ENCODE measurements around the gene ADARB2. TPM values are rescaled to one million over a fixed set of nuclear protein-coding genes. Genes with fewer than 3 reads are reported as not detected.

Gene ADARB2
- total and polyA plus RNA-seq, 10 of the 15 experiments (the other 5 are each of a cell fraction or from before 2014, with no cell fraction given), result 0.02 to 4.1 (median 0.76) TPM

DNA sequence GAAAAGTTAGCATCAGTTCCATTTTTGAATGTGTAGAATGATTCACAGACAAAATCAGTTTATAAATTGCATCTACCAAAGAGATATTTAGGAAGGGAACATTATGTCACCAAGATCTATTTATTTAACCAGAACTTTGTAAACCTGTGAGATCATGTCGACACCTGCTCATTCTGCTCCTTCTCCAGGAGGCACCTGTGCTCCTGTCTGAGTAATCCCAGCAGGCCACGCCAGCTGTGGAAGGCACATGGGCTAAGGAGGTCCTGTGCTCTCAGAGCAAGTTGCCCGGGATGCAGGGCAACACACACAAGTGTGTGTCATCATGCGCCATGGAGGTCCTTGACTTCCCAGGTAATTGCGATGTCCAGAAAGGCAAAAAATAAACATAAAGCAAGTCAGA, 45.5 kb upstream of the ADARB2 start (continued):
- TF ChIP-seq PRDM15 (CRISPR knock-in tag; IDR thresholded peaks at IDR 0.05) (no peak), STAT3 (IDR thresholded peaks at IDR 0.05; ENCODE audit: low read depth, low read length) (no peak), SUZ12 (IDR thresholded peaks at IDR 0.05; ENCODE audit: unreplicated experiment) (no peak), RAD21 (IDR thresholded peaks at IDR 0.05; ENCODE audit: insufficient read depth, low read depth, low read length) (no peak), POLR2A (IDR thresholded peaks at IDR 0.05; ENCODE audit: low read depth, low read length) (no peak), SKIL (IDR thresholded peaks at IDR 0.05; ENCODE audit: low read depth, poor library complexity, severe bottlenecking) (no peak), ZNF592 (IDR thresholded peaks at IDR 0.05) (no peak)

Data from GM12878 (cell line).